Measurements from ENCODE around the gene SERPINA10. TPM values are rescaled to one million over a fixed set of nuclear protein-coding genes. Genes with fewer than 3 reads are reported as not detected.

SERPINA10 gene, protein sequence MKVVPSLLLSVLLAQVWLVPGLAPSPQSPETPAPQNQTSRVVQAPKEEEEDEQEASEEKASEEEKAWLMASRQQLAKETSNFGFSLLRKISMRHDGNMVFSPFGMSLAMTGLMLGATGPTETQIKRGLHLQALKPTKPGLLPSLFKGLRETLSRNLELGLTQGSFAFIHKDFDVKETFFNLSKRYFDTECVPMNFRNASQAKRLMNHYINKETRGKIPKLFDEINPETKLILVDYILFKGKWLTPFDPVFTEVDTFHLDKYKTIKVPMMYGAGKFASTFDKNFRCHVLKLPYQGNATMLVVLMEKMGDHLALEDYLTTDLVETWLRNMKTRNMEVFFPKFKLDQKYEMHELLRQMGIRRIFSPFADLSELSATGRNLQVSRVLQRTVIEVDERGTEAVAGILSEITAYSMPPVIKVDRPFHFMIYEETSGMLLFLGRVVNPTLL
- total RNA-seq = not detected

DNA sequence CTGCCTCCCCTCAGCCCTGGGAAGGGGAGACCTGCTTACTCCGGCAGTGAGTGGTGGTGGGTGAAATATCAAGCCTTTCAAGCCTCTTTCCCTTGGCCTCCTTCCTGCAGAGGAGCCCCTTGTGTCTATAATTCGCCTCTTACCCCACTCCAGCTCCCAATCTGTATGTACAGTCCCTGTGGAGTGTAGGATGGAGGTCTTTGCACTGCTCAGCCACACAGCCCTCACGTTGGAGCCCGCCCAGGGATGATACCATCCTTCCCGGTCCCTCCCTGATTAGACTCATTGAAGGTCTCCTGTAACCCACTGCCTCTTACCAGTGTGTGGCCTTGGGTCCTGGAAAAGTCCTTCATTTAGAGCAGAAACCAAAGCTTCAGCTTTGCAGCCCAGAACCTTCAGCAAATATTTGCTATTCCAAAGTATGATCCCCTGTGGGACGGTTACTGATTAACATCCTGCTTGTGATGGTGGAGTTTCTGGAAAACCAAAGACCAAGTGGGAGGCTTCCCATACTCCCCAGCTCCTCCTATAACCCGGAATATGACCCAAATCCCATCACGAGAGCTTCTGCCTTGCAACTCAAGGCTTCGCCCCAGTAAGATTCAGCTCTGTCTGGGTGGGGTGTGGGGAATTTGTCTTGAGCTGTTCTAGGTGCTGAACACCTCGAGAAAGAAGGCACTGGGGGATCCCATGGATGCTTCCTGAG is at the start of gene SERPINA10:
Gene SERPINA10 (minus strand): TSS at position 397 of the 706 bp plus-strand sequence. CDS start 2,675 bp downstream, outside the sequence.
- DNase-seq = no peak

DNA sequence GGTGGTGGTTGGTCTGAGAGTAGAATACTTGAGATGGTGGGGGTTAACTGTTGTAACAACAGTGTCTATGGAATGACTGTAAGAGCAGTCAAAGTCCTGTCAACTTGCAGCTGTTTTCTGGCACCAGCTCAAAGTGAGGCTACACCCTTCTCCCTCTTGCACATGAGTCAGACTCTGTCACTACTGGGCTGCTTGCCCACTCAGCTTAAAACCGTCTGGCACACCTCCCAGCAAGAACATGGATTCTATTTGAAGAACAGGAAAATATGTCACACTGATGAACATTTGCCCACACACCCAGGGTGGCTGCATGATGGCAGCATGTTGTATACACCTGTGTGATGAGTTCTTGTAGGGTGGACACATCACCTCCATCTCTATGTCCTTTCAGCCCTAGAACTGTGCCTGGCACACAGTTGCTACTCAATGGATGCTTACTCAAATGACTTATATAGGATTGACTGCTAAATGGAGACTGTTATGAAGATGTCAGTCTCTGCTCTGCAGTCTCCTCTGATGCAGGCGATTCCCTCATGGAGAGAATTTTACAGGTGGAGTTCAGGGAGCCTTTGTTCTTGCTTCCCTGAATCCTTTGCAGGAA is 49.4 kb upstream of the SERPINA10 start:
- peak; percentile 99 for DNase-seq

DNA sequence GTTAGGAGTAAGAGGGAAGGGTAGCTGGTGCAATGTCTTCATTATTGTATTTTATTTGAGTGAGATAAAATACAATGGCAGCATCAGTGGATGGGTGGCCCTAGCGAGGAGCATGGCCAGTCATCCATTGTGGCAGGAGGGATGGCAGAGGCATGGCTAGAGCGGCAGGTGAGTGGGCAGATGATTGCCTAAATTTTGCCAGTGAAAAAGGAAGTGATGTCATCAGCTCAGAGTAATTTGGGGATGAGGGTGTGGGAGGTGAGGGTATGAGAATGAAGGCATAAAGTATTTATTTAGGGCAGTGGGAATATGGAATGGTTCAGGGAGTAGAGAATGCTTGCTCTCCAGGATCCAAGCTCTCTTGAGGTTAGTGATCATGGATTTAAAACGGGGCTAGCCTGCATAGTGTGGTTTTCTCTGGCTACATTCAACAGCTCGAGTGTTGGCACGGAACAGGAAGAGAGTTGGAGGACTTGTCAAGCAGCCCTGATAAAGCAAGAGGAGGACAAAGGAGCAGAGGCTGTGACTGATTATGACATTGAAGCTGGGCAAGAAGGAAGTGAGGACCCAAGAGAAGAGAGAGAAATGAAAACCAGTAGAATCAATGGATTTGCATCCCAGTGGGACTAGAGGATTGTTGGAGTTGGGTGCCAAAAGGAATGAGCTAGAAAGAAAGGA is 48.7 kb upstream of the SERPINA10 start:
- DNase-seq = no peak

DNA sequence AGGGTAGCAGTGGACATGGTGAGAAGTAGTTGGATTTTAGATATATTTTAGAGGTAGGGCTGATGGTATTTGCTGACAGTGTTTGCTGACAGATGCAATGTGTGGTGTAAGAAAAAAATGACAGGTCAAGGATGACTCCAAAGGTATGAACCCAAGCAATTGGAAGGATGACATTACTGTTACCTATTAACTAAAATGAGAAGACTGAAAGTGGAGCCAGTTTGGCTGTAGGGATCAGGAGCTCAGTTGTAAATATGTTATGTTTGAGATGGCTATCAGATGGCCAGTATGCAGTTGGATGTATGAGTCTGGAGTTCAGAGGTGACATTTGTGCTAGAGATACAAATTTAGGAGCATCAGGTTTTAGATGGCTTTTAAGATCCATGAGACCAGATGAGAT is 47.5 kb upstream of the SERPINA10 start:
- DNase-seq = no peak

DNA sequence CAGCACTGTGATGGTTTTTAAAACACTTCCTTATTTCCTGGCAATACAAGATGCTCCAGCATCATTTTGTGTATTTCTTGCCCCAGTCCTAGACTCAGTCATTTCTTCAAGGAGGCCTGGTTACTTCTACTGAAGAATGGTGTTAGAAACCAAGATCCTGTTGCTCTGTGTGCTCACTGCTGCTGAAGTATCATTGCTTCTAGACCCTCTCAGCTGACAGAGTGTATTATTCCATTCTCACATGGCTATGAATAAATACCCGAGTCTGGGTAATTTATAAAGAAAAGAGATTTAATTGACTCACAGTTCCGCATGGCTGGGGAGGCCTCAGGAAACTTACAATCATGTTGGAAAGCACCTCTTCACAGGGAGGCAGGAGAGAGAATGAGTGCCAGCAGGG is 45.0 kb upstream of the SERPINA10 start:
- DNase-seq = no peak

DNA sequence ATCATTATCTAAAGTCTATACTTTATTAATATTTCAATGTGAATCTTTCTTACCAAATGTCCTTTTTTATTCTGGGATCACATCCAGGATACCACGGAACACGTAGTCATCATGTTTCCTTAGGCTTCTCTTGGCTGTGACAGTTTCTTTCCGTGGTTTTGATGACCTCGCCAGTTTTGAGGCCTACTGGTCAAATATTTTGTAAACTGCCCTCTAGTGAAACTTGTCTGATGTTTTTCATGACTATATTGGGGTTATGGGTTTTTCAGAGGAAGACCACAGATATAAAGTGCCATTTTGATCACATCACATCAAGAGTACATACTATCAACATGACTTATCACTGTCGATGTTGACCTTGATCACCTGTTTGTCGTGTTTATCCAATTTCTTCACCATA is 44.2 kb upstream of the SERPINA10 start:
- DNase-seq = no peak

DNA sequence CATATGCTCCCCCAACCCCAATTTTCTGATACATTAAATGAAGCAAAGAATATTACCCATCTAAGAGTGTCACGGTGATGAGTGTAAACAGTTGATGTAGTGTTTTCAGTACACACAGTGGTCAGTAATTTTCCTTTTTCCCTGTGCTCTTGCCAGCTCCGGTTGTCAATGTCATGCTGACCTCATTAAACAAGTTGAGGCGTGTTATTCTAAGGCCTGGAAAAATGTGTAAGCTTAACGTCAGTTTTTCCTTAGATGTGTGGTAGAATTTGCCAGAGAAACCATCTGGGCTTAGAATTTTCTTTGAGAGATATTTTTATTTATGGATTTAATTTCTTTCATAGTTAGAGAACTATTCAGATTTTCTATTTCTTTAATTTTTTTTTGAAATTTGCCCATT is 41.8 kb upstream of the SERPINA10 start:
- no peak for DNase-seq

DNA sequence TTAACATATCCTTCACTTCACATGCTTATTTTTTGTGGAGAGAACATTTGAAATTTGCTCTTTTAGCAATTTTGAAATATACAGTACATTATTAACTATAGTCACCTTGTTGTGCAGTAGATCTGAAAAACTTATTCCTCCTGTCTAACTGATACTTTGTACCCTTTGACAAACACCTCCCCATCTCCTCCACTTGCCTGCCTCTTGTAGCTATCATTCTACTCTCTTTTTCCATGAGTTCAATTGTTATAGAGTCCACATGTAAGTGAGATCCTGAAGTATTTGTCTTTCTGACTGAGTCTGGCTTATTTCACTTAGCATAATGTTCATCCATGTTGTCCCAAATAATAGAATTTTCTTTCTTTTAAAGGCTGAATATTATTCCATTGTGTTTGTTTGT is 39.5 kb upstream of the SERPINA10 start:
- no peak for DNase-seq

DNA sequence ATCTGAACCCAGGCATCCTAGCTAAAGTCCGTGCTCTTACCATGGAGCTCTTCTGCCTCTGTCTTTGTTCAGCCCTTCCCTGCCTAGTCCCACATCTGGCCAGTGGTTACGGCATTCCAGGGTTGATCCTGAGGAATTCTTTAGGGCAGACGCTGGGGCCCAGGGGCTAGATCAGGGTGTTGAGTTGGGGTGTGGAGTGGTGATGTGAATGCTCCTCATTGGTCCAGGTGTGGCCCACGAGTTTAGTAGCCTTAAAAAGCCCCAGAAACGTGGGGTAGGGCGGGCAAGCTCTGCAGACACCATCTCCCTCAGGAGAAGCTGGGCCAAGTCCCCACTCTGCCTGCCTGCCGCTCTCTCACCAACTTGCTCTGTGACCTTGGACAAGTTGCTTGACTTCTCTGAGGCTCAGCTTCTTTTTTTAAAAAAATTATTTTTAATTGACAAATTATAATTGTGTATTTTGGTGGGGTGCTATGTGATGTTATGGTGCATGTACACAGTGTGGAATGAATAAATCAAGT is 39.1 kb upstream of the SERPINA10 start:
- DNase-seq = no peak

DNA sequence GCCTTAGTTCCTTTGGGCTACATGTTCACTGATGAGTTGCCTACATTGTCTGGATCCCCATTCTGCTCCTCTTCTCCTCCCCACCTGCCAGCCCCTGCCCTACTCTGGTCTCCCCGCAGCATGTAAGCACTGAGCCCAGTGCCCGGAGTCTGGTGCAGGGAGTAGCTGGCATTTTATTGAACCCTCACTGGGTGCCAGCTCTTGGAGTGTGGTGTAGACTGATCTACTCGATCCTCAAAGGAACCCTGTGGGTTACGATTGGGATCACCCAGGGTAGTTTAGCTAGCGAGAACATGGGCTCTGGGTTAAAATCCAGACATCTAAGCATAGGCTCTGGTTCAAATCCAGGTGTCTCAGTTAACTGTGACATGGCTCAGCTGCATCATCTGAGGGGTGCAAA is 38.4 kb upstream of the SERPINA10 start:
- no peak for DNase-seq

DNA sequence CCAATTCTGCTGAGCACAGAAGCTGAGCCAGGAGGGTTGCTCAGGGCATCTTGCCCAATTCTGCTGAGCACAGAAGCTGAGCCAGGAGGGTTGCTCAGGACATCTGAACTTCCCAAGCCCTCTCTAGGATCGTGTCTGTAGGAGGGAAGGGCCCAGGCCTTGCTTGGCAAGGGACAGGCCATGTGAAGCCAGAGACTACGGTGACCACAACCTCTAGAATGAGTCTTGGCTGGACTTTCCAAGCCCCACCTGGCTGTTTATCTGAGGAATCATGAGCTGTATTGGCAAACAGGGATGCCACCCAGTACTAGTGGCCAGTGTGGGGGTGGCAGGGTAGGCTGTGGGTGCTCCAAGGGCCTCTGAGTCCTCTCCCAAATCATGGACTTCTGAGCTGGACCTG is 37.8 kb upstream of the SERPINA10 start:
- DNase-seq = no peak

DNA sequence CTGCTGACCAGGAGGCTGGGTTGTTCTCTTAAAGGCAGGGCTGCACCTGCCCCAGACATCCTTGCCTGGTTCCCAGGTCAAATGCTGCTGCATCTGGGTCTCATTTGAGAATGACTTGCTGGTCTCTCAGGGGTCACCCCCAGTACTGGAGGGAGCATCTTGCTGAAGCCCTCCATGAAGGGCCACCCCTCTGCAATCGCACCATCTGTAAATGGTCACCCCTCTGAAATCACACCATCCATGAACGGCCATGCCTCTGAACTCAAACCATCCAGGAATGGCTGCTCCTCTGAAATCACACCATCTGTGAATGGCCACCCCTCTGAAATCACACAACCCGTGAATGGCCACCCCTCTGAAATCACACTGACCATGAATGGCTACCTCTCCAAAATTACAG is 37.4 kb upstream of the SERPINA10 start:
- no peak for DNase-seq

DNA sequence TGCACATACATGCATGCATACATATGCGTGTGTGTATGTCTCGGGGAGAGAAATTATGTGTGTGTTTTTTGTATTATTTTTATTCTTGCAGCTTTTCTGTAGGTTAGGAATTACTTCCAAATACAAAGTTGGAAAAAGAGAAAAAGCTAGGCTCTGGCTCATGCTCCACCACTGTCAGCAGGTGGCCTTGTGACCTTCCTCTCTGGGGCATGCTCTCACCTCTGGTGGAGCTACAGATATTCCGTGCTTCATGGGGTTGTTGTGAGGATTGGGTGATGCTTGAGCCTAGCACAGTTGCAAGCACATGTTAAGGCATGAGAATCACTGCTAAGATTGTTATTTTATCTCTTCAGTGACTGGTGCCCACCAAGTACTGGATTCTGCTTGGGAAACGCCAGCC is 36.8 kb upstream of the SERPINA10 start:
- DNase-seq = no peak

DNA sequence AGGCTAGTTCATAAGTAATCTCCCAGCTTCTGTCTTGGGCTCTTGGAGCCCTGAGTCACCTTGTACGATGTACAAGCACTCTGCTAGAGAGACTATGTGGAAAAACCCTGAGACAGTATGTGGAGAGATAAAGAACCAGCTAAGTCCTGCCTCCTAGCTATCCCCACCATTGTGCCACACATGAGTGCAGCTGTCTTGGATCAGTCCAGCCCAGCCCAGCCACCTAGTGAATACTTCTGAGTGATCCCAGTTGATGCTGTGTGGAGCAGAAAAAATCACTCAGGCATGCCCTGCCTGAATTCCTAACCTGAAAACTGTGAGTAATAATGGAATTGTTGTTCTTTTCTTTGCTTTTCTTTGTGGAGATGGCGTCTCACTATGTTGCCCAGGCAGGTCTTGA is 35.1 kb upstream of the SERPINA10 start:
- DNase-seq = no peak

DNA sequence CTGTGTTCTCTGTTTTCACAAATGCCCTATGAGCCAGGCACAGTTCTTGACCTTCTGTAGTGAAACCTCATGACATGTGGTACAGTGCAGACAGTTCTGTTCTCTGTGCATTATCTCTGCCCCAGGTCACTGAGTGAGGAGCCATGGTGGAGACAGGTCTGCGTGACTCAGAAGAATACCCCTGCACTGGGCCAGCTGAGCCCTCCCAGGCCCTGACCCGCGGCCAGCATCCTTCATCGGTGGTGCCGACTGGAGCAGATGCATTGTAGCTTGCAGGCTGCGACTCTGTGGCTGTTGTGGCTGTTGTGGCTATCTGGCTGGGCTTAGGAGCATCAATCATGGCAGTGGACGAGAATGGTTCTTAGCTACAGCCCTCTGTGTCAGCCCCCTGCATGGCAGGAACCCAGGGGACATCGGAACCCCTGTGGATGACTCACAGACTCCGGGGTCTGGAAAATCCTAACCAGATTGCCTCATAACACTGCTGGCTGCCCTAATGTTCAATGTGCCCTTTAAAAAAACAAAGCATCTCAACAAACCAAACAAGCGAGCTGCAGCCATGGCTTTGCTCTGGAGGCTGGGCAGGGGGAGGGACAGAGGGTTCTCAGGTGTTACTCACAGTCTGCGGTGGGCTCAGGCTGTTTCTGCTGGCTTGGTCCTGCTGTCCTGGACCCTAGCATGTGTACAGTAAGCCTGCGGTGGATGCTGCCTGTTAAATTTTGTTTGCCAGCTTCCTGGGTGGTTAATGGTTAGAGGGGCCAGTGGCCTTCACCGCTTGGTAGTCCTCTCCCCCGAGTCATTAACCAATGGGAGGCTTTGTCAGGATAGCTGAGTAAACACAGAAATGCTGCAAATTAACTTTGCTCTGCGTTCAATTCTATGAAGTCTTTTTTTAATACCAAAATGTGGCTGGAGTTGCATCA is 29.8 kb upstream of the SERPINA10 start, which contains the start of gene SERPINA6:
Gene SERPINA6 (minus strand): TSS at position 689 of the 923 bp plus-strand sequence. CDS start 8,688 bp downstream, outside the sequence.
- DNase-seq = no peak

DNA sequence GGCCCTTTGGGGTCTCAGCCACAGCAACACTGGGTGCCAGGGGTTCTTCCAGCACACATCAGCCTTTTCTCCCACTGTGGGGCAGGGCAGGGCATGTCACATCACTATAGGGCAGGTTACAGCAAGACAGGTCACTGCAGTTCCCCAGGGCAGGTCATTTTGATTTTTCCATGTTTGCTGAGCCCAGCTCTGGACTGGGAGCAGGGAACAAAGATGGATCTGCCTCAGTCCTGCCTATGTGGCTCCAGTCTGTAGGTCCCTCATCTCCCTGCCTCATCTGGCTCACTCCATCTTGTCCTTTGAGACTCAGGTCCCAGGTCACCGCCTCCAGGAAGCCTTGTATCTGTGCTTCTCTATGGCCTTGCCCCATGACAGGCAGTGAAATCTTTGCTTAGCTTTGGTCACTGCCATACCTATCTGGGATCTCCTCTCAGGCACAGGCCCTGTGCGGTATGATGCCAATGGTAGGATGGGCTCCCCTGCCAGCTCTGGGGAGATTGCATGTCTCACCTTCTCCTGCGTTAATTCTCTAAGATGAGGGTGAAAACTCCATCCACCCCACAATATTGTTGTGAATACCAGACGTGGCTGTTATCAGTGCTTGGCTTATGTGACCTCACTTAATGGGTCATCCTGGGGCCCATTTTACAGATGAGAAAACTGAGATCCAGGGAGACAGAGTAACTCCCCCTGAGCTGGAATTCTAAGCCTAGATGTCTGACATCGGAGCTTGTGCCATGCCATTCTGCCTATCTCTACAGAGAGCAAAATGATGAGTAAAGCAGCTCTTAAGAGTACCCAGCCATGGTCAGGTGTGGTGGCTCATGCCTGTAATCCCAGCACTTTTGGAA is 28.6 kb upstream of the SERPINA10 start:
- no peak for DNase-seq

DNA sequence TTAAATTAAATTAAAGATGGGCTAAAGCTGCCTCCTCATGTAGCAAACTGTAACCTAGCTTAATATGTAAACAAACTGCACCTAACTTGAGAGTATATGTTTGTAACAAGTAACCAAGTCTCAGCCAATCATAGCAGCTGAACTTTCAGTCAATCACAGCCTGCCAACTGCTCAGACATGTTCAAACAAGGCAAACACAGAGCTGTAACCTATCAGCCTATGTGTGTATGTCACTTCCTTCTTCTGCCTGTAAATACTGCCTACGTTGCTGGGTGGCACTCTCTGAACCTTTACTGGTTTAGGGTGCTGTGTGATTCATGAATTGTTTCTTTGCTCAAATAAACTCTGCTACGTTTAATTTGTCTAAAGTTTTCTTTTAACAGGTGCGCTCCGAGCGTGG is 27.2 kb upstream of the SERPINA10 start:
- DNase-seq = peak; percentile 16

DNA sequence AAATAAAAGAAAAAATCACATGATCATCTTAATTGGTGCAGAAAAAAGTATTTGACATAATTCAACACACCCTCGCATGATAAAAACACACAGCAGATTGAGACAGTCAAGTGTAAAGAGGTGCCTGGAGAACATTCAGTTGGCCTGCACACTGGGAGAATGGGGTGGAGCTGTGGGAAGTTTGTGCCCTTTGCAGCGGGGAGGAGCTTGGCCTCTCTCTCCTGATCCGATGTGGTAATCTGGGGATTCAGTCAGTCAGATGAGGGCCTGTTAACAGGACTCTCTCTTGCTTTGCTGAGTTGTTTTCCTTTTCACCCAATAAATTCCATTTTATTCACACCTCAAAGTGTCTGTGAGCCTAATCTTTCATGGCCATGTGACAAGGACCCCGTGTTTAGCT is 24.2 kb upstream of the SERPINA10 start:
- DNase-seq = peak; percentile 31

DNA sequence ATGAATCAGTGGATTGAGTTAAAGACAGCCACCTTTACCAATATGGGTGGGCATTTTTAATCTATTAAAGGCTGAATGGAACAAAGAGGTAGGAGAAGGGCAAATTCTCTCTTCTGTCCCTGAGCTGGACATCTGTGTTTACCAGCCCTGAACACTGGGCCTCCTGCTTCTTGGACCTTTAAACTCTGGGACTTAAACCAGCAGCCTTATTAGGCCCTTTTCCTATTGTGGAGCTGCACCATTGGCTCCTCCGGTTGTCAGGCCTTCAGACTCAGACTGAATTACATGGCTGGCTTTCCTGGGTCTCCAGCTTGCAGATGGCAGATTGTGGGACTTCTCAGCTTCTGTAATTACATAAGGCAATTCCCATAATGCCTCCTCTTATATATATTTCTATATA is 23.6 kb upstream of the SERPINA10 start:
- DNase-seq = peak; percentile 35

DNA sequence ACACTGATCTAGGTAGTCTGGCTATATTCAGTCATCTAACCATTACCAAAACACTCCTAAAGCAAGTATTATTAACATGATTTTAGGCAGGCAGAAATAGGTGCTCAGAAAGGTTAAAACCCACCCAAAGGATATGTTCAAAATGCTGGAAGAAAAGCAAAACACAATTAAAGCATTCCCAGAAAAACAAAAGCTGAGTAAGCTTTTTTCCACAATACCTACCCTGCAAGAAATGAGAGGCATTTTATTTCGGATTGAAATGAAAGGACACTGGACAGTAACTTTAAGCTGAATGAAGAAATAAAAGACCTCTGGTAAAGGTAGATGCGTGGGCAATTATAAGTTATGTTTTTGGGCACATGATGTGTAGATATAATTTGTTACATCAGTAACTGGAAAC is 21.8 kb upstream of the SERPINA10 start:
- DNase-seq = no peak

Measured in tongue (tissue), 2 donors.